ENCODE results near the gene BAMBI.

BAMBI gene

DNA sequence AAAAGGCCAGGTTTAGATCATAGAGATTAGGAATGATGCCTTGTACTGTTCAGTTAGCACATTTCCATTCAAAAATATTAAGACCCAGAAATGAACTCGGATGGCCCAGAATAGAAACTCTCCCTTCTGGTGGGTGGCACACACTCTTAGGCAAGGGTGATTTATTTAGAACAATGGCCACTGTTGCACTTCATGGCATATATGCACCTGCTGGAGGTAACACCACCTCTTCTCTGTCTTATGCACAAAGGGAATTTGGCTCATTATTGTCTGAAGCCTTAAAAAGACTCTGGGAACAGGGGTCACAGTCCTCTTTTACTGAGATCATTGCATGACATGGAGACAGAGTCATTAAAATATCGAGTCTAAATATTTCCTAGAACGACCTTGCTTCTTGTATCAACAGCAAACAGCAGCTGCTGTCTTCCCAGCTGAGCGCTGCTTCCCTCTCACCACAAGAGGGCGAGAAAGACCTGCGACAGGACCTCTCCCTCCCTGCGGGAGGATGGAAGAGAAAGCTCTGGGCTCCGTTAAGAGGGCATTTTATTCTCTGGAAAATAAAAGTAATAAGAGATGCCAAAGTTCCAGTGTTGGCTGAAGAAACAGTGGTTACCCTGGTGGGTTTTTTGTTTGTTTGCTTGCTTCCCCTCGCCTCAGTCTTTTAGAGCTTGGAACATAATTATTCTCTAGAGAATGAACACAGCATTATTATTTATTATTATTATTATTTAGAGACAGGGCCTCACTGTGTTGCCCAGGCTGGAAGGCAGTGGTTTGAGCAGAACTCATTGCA, 13.5 kb upstream of the BAMBI start:
- CTCF ChIA-PET: interaction anchor here (0.6 to 5.5 kb wide), 22 partner anchors 15 to 729 kb away, joined by 3 to 62 read pairs (median 3); no protein-coding TSS in a partner anchor
- POLR2A ChIA-PET: no interaction called here
- DNase-seq: peak; percentile 73 to 87 (median 85)
- 13% methylated on average over 3 of the region's 9 CpGs for WGBS (ENCODE audit: insufficient coverage)
- Histone ChIP-seq H3K27me3 (replicated peaks in 2 of 5; ENCODE audit: control insufficient read depth in 4 of 5, insufficient read depth in 5 of 5, low read length in 4 of 5) (peaks cover 0 to 38% (median 15%) of the 10 kb centered on the region in 5 experiments), H3K36me3 (ENCODE audit: control insufficient read depth in 4 of 4, insufficient read depth in 4 of 4, low read length in 3 of 4) (no peaks in the 10 kb centered on the region), H3K9me3 (ENCODE audit: control extremely low read depth in 1 of 5, control insufficient read depth in 4 of 5, insufficient read depth in 2 of 5, low read depth in 1 of 5, low read length in 4 of 5) (no peaks in the 10 kb centered on the region), H3K27ac (ENCODE audit: insufficient read depth in 1 of 2, low read depth in 1 of 2, low read length in 2 of 2, poor library complexity in 1 of 2, severe bottlenecking in 2 of 2) (no peak overlapping the region), H3K4me1 (ENCODE audit: control extremely low read depth in 1 of 4, control insufficient read depth in 4 of 4, insufficient read depth in 4 of 4, low read length in 3 of 4) (peaks cover 0 to 8% (median 6%) of the 10 kb centered on the region in 4 experiments), H3K4me3 (ENCODE audit: control insufficient read depth in 1 of 7, extremely low read depth in 1 of 7, insufficient read depth in 4 of 7, low read depth in 2 of 7, low read length in 6 of 7) (no peak overlapping the region)

DNA sequence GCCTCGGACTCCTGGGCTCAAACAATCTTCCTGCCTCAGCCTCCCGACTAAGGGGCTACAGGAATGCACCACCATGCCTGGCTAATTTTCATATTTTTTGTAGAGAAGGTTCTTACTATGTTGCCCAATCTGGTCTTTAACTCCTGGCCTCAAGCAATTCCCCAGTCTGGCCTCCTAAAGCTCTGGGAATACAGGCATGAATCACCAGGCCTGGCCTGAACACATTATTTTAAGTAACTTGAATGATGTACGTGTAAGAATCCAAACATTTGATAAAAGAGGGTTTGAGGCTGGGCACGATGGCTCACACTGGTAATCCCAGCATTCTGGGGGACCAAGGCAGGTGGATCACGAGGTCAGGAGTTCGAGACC, 13.0 kb upstream of the BAMBI start:
- no peak overlapping the region for H3K27ac ChIP-seq (ENCODE audit: insufficient read depth in 1 of 2, low read depth in 1 of 2, low read length in 2 of 2, poor library complexity in 1 of 2, severe bottlenecking in 2 of 2)
- no peak overlapping the region for H3K4me3 ChIP-seq (ENCODE audit: control insufficient read depth in 1 of 7, extremely low read depth in 1 of 7, insufficient read depth in 4 of 7, low read depth in 2 of 7, low read length in 6 of 7)
- H3K9me3 ChIP-seq (ENCODE audit: control extremely low read depth in 1 of 5, control insufficient read depth in 4 of 5, insufficient read depth in 2 of 5, low read depth in 1 of 5, low read length in 4 of 5): no peaks in the 10 kb centered on the region
- DNase-seq: no peak
- POLR2A ChIA-PET: no interaction called here
- H3K27me3 ChIP-seq (replicated peaks in 2 of 5; ENCODE audit: control insufficient read depth in 4 of 5, insufficient read depth in 5 of 5, low read length in 4 of 5): peaks cover 3 to 44% (median 21%) of the 10 kb centered on the region in 5 experiments
- no peaks in the 10 kb centered on the region for H3K36me3 ChIP-seq (ENCODE audit: control insufficient read depth in 4 of 4, insufficient read depth in 4 of 4, low read length in 3 of 4)
- H3K4me1 ChIP-seq (ENCODE audit: control extremely low read depth in 1 of 4, control insufficient read depth in 4 of 4, insufficient read depth in 4 of 4, low read length in 3 of 4): peaks cover 2 to 13% (median 9%) of the 10 kb centered on the region in 4 experiments
- WGBS (ENCODE audit: insufficient coverage): 70% methylated on average over 3 of the region's 6 CpGs
- CTCF ChIA-PET: interaction anchor here (0.6 to 5.5 kb wide), 21 partner anchors 15 to 728 kb away, joined by 3 to 62 read pairs (median 3); no protein-coding TSS in a partner anchor

DNA sequence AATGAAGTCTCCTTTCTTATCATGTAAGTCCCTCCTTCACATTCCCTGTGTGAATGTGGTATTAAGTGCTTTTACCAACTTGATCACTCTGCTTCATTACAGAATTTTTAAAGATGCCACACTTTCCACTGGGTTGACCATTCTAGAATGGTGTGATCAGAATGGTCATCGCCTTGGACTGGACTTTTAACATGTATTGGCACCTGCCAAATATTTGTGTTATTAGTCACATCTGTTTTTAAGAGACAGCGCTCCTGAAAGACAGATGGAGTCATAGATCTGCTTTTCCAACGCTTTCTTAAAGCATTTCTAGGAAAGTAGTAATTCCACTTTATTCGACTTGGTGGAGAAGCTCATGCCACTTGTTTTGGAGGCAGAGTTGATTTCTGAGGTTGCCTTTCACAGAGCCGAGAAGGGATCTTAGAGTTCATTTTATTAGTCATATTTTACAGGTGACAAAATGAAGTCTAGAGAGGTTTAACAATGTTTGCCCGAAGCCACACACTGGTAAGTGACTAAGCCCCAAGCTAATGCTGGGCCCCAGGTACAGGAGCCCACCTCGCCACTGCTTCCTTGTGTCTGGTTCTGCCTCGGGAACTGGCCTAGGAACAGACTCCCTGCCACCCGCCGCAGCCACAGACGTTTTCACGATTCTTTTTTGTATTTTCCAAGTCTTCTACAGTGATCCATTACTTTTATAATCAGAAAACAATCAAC, 10.4 kb upstream of the BAMBI start:
- POLR2A ChIA-PET: no interaction called here
- Histone ChIP-seq H3K36me3 (ENCODE audit: control insufficient read depth in 4 of 4, insufficient read depth in 4 of 4, low read length in 3 of 4) (no peaks in the 10 kb centered on the region), H3K27ac (ENCODE audit: insufficient read depth in 1 of 2, low read depth in 1 of 2, low read length in 2 of 2, poor library complexity in 1 of 2, severe bottlenecking in 2 of 2) (no peak overlapping the region), H3K4me1 (ENCODE audit: control extremely low read depth in 1 of 4, control insufficient read depth in 4 of 4, insufficient read depth in 4 of 4, low read length in 3 of 4) (peaks cover 2 to 13% (median 9%) of the 10 kb centered on the region in 4 experiments), H3K27me3 (replicated peaks in 2 of 5; ENCODE audit: control insufficient read depth in 4 of 5, insufficient read depth in 5 of 5, low read length in 4 of 5) (peaks cover 9 to 65% (median 31%) of the 10 kb centered on the region in 5 experiments), H3K9me3 (ENCODE audit: control extremely low read depth in 1 of 5, control insufficient read depth in 4 of 5, insufficient read depth in 2 of 5, low read depth in 1 of 5, low read length in 4 of 5) (no peaks in the 10 kb centered on the region), H3K4me3 (ENCODE audit: control insufficient read depth in 1 of 7, extremely low read depth in 1 of 7, insufficient read depth in 4 of 7, low read depth in 2 of 7, low read length in 6 of 7) (no peak overlapping the region)
- CTCF ChIA-PET: interaction anchor here (5.5 kb wide), 1 partner anchor 325 kb away, joined by 62 read pairs; no protein-coding TSS in a partner anchor
- DNase-seq: no peak
- WGBS (ENCODE audit: insufficient coverage): 93% methylated on average over 8 of the region's 12 CpGs

- ChIA-PET POLR2A (no interaction called here), CTCF (interaction anchor here (0.8 kb wide), 1 partner anchor 12 kb away, joined by 3 read pairs; no protein-coding TSS in a partner anchor)
- Histone ChIP-seq H3K27me3 (replicated peaks in 2 of 5; ENCODE audit: control insufficient read depth in 4 of 5, insufficient read depth in 5 of 5, low read length in 4 of 5) (peaks cover 9 to 80% (median 40%) of the 10 kb centered on the region in 5 experiments), H3K9me3 (ENCODE audit: control extremely low read depth in 1 of 5, control insufficient read depth in 4 of 5, insufficient read depth in 2 of 5, low read depth in 1 of 5, low read length in 4 of 5) (no peaks in the 10 kb centered on the region), H3K4me3 (ENCODE audit: control insufficient read depth in 1 of 7, extremely low read depth in 1 of 7, insufficient read depth in 4 of 7, low read depth in 2 of 7, low read length in 6 of 7) (peak overlapping the region in 6 of 7 experiments; percentile 28 to 70 (median 52)), H3K36me3 (ENCODE audit: control insufficient read depth in 4 of 4, insufficient read depth in 4 of 4, low read length in 3 of 4) (no peaks in the 10 kb centered on the region), H3K27ac (ENCODE audit: insufficient read depth in 1 of 2, low read depth in 1 of 2, low read length in 2 of 2, poor library complexity in 1 of 2, severe bottlenecking in 2 of 2) (no peak overlapping the region), H3K4me1 (ENCODE audit: control extremely low read depth in 1 of 4, control insufficient read depth in 4 of 4, insufficient read depth in 4 of 4, low read length in 3 of 4) (peaks cover 2 to 13% (median 9%) of the 10 kb centered on the region in 4 experiments)
- WGBS (ENCODE audit: insufficient coverage): under 1% methylated on average over 51 of the region's 59 CpGs
- peak; percentile 30 to 61 (median 47) for DNase-seq
Measured at GRCh38 chr10:28668363-28669226, 8.7 kb upstream of the BAMBI start.

DNA sequence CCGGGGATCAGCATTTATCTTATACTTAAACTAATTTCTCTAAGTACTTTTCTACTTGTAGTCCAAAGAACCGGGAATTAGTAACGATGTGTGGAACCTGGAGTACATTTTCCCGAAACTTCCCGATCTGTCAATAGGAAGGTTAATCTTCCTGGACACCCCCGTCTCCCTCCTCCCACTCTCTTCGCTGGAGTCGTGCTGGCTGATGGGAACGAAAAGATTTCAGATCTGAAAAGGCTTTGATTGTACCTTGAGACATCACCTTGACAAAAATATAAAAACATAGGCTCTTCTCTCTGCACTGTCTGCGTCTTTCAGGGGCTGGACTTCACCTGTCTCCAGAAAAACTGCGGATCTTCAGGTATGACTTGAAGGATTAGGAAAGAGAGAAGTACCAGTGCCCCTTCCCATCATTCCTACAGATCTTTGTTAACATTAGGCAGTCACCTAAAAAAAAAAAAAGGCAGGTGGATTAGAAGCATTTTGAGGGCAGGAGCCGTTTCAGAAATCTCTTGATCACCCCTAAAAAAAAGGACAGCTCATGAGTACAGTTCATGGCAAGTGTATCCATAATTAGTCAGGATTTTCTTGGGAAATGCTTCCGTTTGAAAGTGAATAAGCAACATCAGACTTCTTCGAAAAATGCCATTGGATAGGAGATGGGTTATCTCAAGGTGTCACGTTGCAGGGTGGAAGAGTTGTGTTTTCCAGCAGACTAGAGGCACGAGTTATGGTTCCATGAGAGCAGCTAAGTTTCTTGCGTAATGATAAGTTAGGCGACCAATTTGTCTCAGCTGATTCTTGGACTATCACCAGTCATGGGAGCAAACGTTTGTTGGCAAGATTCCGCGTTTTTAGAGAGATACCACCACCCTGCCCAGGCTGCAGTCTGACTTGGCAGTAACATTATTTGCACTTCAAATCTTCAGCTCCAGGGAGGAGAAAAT, 7.8 kb upstream of the BAMBI start:
- Histone ChIP-seq H3K4me3 (ENCODE audit: control insufficient read depth in 1 of 7, extremely low read depth in 1 of 7, insufficient read depth in 4 of 7, low read depth in 2 of 7, low read length in 6 of 7) (peak overlapping the region in 6 of 7 experiments; percentile 28 to 70 (median 52)), H3K36me3 (ENCODE audit: control insufficient read depth in 4 of 4, insufficient read depth in 4 of 4, low read length in 3 of 4) (no peaks in the 10 kb centered on the region), H3K4me1 (ENCODE audit: control extremely low read depth in 1 of 4, control insufficient read depth in 4 of 4, insufficient read depth in 4 of 4, low read length in 3 of 4) (peaks cover 2 to 13% (median 9%) of the 10 kb centered on the region in 4 experiments), H3K27me3 (replicated peaks in 2 of 5; ENCODE audit: control insufficient read depth in 4 of 5, insufficient read depth in 5 of 5, low read length in 4 of 5) (peaks cover 9 to 84% (median 41%) of the 10 kb centered on the region in 5 experiments), H3K9me3 (ENCODE audit: control extremely low read depth in 1 of 5, control insufficient read depth in 4 of 5, insufficient read depth in 2 of 5, low read depth in 1 of 5, low read length in 4 of 5) (no peaks in the 10 kb centered on the region), H3K27ac (ENCODE audit: insufficient read depth in 1 of 2, low read depth in 1 of 2, low read length in 2 of 2, poor library complexity in 1 of 2, severe bottlenecking in 2 of 2) (no peak overlapping the region)
- ChIA-PET CTCF (interaction anchor here (0.8 kb wide), 1 partner anchor 11 kb away, joined by 3 read pairs; no protein-coding TSS in a partner anchor), POLR2A (no interaction called here)
- 46% methylated on average over 18 of the region's 21 CpGs for WGBS (ENCODE audit: insufficient coverage)
- no peak for DNase-seq

DNA sequence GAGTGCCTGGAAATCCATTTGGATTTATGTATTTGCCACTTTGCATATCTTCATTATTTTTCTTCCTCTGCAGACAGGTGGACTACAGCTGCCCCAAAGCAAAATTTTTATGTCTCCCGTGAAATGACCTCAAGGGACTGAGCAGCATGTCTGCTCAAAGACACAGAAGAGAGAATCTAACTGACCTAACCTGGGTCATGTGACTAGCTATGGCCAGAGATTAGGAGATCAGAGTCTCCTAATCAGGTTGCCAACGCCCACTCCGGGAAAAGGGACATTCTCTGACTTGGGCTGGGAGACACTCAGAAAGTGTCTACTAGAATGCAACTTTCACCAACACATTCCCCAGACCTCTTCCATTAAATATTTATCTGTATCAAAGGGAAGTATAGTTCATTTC, 2.5 kb upstream of the BAMBI start:
- no peak overlapping the region for H3K4me3 ChIP-seq (ENCODE audit: control insufficient read depth in 1 of 7, extremely low read depth in 1 of 7, insufficient read depth in 4 of 7, low read depth in 2 of 7, low read length in 6 of 7)
- DNase-seq: no peak
- peaks cover 5 to 29% (median 25%) of the 10 kb centered on the region in 4 experiments for H3K4me1 ChIP-seq (ENCODE audit: control extremely low read depth in 1 of 4, control insufficient read depth in 4 of 4, insufficient read depth in 4 of 4, low read length in 3 of 4)
- 100% methylated on average over 3 of the region's 3 CpGs for WGBS (ENCODE audit: insufficient coverage)
- CTCF ChIA-PET: interaction anchor here (0.9 kb wide), 1 partner anchor 93 kb away, joined by 3 read pairs; no protein-coding TSS in a partner anchor
- H3K9me3 ChIP-seq (ENCODE audit: control extremely low read depth in 1 of 5, control insufficient read depth in 4 of 5, insufficient read depth in 2 of 5, low read depth in 1 of 5, low read length in 4 of 5): no peaks in the 10 kb centered on the region
- no peaks in the 10 kb centered on the region for H3K36me3 ChIP-seq (ENCODE audit: control insufficient read depth in 4 of 4, insufficient read depth in 4 of 4, low read length in 3 of 4)
- no peak overlapping the region for H3K27ac ChIP-seq (ENCODE audit: insufficient read depth in 1 of 2, low read depth in 1 of 2, low read length in 2 of 2, poor library complexity in 1 of 2, severe bottlenecking in 2 of 2)
- H3K27me3 ChIP-seq (replicated peaks in 2 of 5; ENCODE audit: control insufficient read depth in 4 of 5, insufficient read depth in 5 of 5, low read length in 4 of 5): peaks cover 18 to 89% (median 46%) of the 10 kb centered on the region in 5 experiments
- POLR2A ChIA-PET: no interaction called here

All from common myeloid progenitor, CD34-positive (primary cell).